ENCODE data around the gene PRL. TPM values are rescaled to one million over a fixed set of nuclear protein-coding genes. Genes with fewer than 3 reads are reported as not detected.

Gene PRL
- total RNA-seq, result under 0.01 TPM

GRCh38 chr6:22296936-22297335, at the start of gene PRL:
TSS of gene PRL (minus strand) at chr6:22297036. CDS start at chr6:22296982, 54 bp downstream.
- no peak for DNase-seq (ENCODE audit: low read depth in 2 of 3, low spot score in 2 of 3)

GRCh38 chr6:22343864-22344263, 47.0 kb upstream of the PRL start:
- no peak for DNase-seq (ENCODE audit: low read depth in 2 of 3, low spot score in 2 of 3)

DNA sequence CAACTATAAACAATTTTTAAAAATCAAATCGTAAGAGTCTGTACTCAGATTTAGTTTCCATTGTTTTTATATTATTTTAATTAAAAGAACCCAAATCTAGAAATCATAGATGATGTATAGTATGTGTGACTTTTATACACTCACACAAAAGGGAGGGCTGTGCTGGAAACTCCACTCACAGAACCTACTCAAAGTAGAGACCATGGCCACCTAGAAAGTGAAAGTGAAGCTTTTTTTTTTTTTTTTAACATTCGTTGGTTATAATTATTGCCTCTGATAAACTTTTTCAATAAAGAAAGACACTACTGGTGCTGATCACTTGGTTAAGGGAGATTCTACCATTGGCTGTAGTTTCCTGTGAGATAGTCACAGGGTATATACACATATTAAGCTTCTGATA, 37.9 kb upstream of the PRL start:
- DNase-seq (ENCODE audit: low read depth in 2 of 3, low spot score in 2 of 3), result peak in 1 of 3 donors; percentile 49

- DNase-seq (ENCODE audit: low read depth in 2 of 3, low spot score in 2 of 3), result no peak
Measured at GRCh38 chr6:22333802-22334201, 37.0 kb upstream of the PRL start.

DNA sequence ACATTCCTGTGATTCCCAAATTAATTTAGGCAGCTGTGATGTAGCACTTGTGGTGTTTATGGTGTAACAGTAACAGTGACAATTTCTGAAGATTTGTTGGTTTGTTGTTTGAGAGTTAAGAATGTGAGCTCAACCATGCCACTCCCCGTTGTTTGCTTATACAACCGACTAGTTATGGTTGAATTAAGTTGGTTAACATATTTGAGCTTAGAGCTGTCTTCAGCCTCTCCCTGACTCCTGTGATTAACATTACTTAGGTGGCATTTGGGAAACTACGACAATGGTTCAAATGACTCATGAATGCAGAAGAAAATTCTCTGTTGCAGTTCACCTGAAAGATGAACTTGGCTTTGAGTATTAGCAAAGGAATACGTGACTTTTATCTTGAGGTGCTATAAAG, 35.9 kb upstream of the PRL start:
- DNase-seq (ENCODE audit: low read depth in 2 of 3, low spot score in 2 of 3), result no peak

GRCh38 chr6:22332216-22332615, 35.4 kb upstream of the PRL start:
- no peak for DNase-seq (ENCODE audit: low read depth in 2 of 3, low spot score in 2 of 3)

- DNase-seq (ENCODE audit: low read depth in 2 of 3, low spot score in 2 of 3), result no peak
Measured at GRCh38 chr6:22330941-22331340, 34.1 kb upstream of the PRL start.

- DNase-seq (ENCODE audit: low read depth in 2 of 3, low spot score in 2 of 3), result no peak
Measured at GRCh38 chr6:22328474-22328873, 31.6 kb upstream of the PRL start.

DNA sequence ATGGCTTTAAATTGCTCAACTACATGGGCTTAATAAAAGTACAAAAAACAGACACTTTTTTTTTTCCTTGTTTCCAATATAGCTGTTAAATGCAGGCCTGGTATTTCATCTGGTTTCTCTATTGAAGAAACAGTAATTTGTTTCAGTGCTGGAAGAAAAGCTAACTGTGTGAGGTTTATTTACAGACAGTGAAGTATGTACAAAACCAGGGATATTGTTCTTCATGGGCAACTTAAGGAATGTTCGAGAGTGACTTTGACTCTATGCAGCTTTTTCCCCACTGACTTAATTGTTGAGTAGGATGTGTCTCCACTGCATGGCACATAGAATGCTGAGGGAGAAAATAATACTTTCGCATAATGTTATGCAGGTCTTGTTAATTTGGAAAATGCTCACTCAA, 31.0 kb upstream of the PRL start:
- no peak for DNase-seq (ENCODE audit: low read depth in 2 of 3, low spot score in 2 of 3)

DNA sequence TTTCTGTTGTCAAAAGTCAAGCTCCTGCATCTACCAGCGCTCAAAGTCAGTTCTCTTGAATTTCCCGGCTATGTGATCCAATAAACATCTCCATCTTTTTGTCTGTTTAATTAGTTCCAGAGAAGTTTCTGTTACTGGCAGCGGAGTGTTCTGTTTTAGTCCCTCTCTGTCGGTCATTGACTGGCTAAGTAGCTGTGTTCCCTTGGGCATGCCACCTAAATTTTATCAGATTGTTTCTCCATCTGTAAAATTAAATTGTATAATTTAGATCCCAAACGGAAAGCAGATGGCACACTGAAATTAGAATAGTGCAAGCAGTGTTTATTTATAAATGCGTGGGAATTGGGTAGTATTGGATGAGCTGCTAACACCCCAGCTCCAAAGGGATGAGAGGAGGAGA, 29.7 kb upstream of the PRL start:
- no peak for DNase-seq (ENCODE audit: low read depth in 2 of 3, low spot score in 2 of 3)

GRCh38 chr6:22325481-22325880, 28.6 kb upstream of the PRL start:
- DNase-seq (ENCODE audit: low read depth in 2 of 3, low spot score in 2 of 3), result no peak

DNA sequence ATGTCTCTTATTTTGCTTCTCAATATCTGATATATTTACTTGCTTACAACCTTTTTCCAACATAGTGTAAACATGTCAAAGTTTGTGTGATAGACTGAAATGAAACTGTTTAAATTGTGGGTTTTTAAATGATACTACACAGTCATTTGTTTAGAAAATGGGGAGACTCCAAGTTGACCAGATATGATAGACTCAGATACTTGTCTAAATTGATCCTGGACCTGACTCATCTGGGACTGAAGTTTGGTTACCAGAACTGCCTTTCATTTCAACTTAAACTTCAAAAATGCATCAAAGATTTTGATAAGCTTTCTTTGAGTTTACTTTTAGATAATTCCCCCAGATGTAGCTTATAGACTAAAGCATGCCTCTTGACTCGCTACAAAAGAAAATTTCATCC, 27.0 kb upstream of the PRL start:
- no peak for DNase-seq (ENCODE audit: low read depth in 2 of 3, low spot score in 2 of 3)

GRCh38 chr6:22322103-22323030, 25.5 kb upstream of the PRL start:
- no peak for DNase-seq (ENCODE audit: low read depth in 2 of 3, low spot score in 2 of 3)

DNA sequence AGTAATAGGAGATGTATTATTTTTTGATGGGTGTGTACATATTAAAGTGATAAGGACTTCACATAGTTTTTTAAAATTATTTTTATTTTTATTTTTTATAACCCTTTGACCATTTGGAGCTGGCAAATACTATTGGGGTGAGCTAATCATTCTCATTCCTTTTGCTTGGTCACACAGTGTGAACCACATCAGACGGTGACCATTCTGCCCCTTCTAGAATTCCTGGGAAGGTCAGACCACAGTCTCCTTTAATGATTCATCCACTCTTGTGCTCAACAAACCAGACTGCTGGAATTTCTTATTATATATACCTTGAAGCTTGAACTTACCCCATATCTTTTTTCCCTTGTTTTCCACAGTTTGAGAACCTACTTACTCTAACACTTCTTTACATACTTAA, 23.9 kb upstream of the PRL start:
- no peak for DNase-seq (ENCODE audit: low read depth in 2 of 3, low spot score in 2 of 3)

GRCh38 chr6:22318404-22318803, 21.6 kb upstream of the PRL start:
- no peak for DNase-seq (ENCODE audit: low read depth in 2 of 3, low spot score in 2 of 3)

DNA sequence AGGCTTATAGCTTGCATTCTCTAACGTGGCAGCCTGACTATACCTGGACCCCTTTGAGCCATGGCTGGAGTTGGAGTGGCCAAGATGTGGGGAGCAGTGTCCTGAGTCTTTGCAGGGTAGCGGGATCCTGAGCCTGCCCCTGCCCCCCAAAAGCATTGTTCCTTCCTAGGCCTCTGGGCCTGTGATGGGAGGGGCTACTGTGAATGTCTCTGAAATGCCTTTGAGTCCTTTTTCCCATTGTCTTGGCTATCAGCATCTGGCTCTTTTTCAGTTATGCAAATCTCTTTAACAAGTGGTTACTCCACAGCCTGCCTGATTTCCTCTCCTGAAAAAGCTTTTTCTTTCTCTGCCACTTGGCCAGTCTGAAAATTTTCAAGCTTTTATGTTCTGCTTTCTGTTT, 17.0 kb upstream of the PRL start:
- no peak for DNase-seq (ENCODE audit: low read depth in 2 of 3, low spot score in 2 of 3)

DNA sequence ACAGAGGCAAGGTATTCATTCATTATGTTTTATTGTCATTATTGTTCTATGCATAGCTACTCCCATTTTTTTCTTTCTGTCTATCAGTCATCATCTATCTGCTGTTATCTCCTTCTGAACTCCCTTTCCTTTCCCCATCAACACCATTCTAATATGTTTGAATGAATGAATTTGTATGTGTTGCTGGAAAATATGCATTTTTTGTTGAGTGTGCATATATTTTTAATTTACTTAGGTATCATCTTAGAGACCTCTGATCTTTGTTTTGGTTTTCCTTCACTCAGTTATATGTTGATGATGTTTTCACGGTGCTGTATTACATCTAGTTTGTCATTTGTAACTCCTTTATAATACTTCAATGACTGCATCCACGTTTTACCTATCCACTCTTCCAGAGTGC, 12.1 kb upstream of the PRL start:
- no peak for DNase-seq (ENCODE audit: low read depth in 2 of 3, low spot score in 2 of 3)

DNA sequence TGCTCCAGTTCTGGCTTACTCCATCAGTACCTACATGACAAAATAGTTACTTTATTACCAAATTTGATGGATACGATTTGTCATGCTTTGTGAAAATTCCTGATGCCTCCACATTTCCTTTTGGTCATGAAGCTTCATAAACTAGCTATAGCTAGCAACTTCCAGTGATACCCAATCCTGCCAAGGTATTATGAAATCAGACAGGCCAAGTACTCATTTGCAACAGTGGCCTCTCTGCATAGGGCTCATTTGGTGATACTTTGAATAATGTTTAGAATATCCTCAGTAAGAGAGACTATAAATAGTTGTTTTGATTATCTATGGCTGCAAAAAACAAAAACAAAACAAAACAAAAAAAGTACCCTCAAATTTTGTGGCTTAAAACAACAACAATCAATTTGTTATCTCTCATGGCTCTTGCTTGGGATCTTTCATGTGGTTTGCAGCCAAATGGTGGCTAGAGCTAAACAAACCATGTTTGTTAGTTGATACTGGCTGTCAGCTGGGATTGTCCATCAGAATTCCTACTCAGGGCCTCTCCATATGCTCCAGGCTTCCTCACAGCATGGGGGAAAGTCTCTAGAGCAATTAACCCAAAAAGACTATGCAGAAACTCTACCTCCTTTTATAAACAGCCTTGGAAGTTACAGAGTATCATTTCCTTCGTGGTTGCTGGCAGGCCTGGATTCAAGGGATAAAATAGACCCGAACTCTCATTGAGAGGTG, 10.1 kb upstream of the PRL start:
- no peak for DNase-seq (ENCODE audit: low read depth in 2 of 3, low spot score in 2 of 3)

GRCh38 chr6:22302838-22303237, 6.0 kb upstream of the PRL start:
- peak in 1 of 3 donors; percentile 17 for DNase-seq (ENCODE audit: low read depth in 2 of 3, low spot score in 2 of 3)

DNA sequence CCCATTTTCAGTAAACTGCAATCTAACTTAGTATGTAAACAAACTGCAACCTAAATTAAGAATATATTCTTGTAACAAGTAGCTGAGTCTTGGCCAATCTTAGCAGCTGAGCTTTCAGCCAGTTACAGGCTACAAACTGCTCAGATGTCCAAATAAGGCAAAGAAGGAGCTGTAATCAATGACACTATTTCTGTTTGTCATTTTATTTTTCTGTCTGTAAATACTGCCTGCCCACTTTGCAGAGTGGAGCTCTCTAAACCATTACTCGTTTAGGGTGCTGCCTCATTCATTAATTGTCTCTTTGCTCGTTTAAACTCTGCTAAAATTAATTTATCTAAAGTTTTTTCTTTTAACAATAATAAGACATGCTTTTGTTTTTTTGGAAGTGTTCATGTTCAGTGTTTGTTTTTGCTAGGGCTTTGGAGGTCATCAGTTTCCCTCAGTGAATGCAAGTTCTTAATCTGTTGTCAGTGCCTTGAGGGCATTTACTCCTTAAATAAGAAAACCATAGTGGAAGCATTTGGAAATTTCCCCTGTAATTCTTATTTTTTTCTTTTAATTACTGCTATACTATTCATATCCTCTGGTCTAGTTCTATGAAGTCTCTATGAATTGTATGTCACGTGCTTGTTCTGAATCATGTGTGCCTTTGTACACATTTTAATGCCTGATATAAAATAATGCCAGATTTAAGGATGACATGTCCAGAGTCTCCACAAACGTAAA, 3.6 kb upstream of the PRL start:
- DNase-seq (ENCODE audit: low read depth in 2 of 3, low spot score in 2 of 3), result no peak

- no peak for DNase-seq (ENCODE audit: low read depth in 2 of 3, low spot score in 2 of 3)
Measured at GRCh38 chr6:22298475-22298890, 1.6 kb upstream of the PRL start.
